RPMI8226 (cell line): ENCODE results near the gene JPH2.
"Not testable (repeated sequence)": the region's sequence is repeated elsewhere in the genome, so short reads cannot be mapped to it uniquely, and the experiment has no call there.

Experiments
- DNase-seq: peaks from one replicate; pipeline ENCODE4 v3.0.0-alpha.2; 2015

JPH2 gene

GRCh38 chr20:44211177-44212039 is 24.4 kb upstream of the JPH2 start:
- DNase-seq: peak; percentile 40

GRCh38 chr20:44210406-44211176 is 23.6 kb upstream of the JPH2 start, which contains the start of gene OSER1:
Gene OSER1 (minus strand): TSS chr20:44210771. CDS start chr20:44206957, 3,814 bp downstream.
- peak; percentile 97 for DNase-seq

- DNase-seq: peak; percentile 10
Measured at GRCh38 chr20:44209686-44210405, 22.9 kb upstream of the JPH2 start.

- no peak for DNase-seq
Measured at GRCh38 chr20:44208770-44209169, 21.8 kb upstream of the JPH2 start.

GRCh38 chr20:44208165-44208564 is 21.2 kb upstream of the JPH2 start:
- DNase-seq: no peak

GRCh38 chr20:44207126-44207723 is 20.2 kb upstream of the JPH2 start:
- no peak for DNase-seq

GRCh38 chr20:44206132-44206531 is 19.1 kb upstream of the JPH2 start:
- no peak for DNase-seq

GRCh38 chr20:44204832-44205215 is 17.8 kb upstream of the JPH2 start:
- DNase-seq: no peak

- DNase-seq: no peak
Measured at GRCh38 chr20:44204156-44204831, 17.3 kb upstream of the JPH2 start.

- no peak for DNase-seq
Measured at GRCh38 chr20:44203161-44203560, 16.2 kb upstream of the JPH2 start.

- no peak for DNase-seq
Measured at GRCh38 chr20:44200983-44201382, 14.0 kb upstream of the JPH2 start.

GRCh38 chr20:44200371-44200770 is 13.4 kb upstream of the JPH2 start:
- no peak for DNase-seq

GRCh38 chr20:44199877-44200276 is 12.9 kb upstream of the JPH2 start:
- DNase-seq: no peak

GRCh38 chr20:44198872-44199271 is 11.9 kb upstream of the JPH2 start:
- DNase-seq: no peak

- no peak for DNase-seq
Measured at GRCh38 chr20:44196271-44196670, 9.3 kb upstream of the JPH2 start.

- DNase-seq: no peak
Measured at GRCh38 chr20:44195605-44196004, 8.6 kb upstream of the JPH2 start.

- no peak for DNase-seq
Measured at GRCh38 chr20:44193801-44194200, 6.8 kb upstream of the JPH2 start.

- DNase-seq: not testable (repeated sequence)
Measured at GRCh38 chr20:44191640-44192039, 4.7 kb upstream of the JPH2 start.

GRCh38 chr20:44190197-44190852 is 3.3 kb upstream of the JPH2 start:
- peak; percentile 62 for DNase-seq

- no peak for DNase-seq
Measured at GRCh38 chr20:44188752-44189151, 1.8 kb upstream of the JPH2 start.

- no peak for DNase-seq
Measured at GRCh38 chr20:44187772-44188709, 1.1 kb upstream of the JPH2 start.
